ENCODE data around the gene TSC22D3.

GRCh38 chrX:107752714-107753113 is 22.9 kb downstream of the TSC22D3 start:
- TF ChIP-seq CTCF (IDR thresholded peaks at IDR 0.05) (no peak), EP300 (IDR thresholded peaks at IDR 0.05) (no peak), POLR2A (IDR thresholded peaks at IDR 0.05) (no peak), POLR2AphosphoS5 (IDR thresholded peaks at IDR 0.05) (no peak)
